HAP-1 (cell line): ENCODE measurements around the gene ZNF823.
"Not testable (repeated sequence)": the region's sequence is repeated elsewhere in the genome, so short reads cannot be mapped to it uniquely, and the experiment has no call there.

Source experiments
- DNase-seq, 2 experiments: peaks; one replicate each; pipeline ENCODE4 v3.0.0-alpha.2; 2016 to 2020; ENCODE audit warnings: low spot score in 2 of 2
- H3K27me3 ChIP-seq: fragments of 250-450 bp; sonication (Bioruptor Pico); 2 replicates; pipeline ENCODE4 v1.5.1; 2020; ENCODE audit warnings: low read depth, mild to moderate bottlenecking, moderate library complexity
- H3K36me3 ChIP-seq: fragments of 250-450 bp; sonication (Bioruptor Pico); replicated peaks from 2 replicates; pipeline ENCODE4 v1.5.1; 2020; ENCODE audit warnings: mild to moderate bottlenecking
- H3K4me1 ChIP-seq: fragments of 250-450 bp; sonication (Bioruptor Pico); 2 replicates; pipeline ENCODE4 v1.5.1; 2020; ENCODE audit warnings: mild to moderate bottlenecking
- H3K4me3 ChIP-seq: fragments of 250-450 bp; sonication (Bioruptor Pico); 2 replicates; pipeline ENCODE4 v1.5.1; 2020; ENCODE audit warnings: mild to moderate bottlenecking, moderate library complexity
- H3K9me3 ChIP-seq: fragments of 250-450 bp; sonication (Bioruptor Pico); 2 replicates; pipeline ENCODE4 v1.5.1; 2020; ENCODE audit warnings: mild to moderate bottlenecking, moderate library complexity
- in situ Hi-C: fragments of 300-500 bp; cut with MboI; formaldehyde crosslinking; loops from 3 replicates; pipeline ENCODE4 v1.14.3; 2020; ENCODE audit warnings: low sequenced_read_pairs, inconsistent platforms, mixed read lengths

The ZNF823 gene

DNA sequence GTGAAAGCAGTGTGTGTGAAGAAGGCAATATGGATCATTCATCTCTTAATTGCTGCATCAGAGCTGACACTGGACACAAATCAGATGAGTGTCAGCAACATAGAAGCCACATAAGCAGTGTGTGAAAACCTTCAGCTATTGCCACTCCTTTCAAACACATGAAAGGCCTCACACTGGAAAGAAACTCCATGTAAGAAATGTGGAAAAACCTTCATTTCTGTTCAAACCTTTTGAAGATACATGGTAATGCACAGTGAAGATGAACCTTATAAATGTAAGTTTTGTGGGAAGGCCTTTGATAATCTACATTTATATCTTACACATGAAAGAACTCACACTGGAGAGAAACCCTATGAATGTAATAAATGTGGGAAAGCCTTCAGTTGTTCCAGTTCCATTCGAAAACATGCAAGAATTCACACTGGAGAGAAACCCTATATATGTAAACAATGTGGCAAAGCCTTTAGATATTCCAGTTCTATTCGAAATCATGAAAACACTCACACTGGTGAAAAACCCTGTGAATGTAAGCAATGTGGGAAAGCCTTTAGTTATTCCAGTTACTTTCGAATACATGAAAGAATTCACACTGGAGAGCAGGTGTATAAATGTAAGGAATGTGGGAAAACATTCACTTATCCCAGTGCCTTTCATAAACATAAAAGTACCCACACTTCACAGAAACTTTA, 53.6 kb downstream of the ZNF823 start:
- H3K36me3 ChIP-seq = peaks cover 4% of the 10 kb centered on the region; the same call in 1 of the 2 replicates
- no peak overlapping the region for H3K4me3 ChIP-seq
- no peaks in the 10 kb centered on the region for H3K27me3 ChIP-seq
- in situ Hi-C loops = no loop called here
- no peaks in the 10 kb centered on the region for H3K4me1 ChIP-seq
- DNase-seq = no peak
- peaks cover 23% of the 10 kb centered on the region for H3K9me3 ChIP-seq

DNA sequence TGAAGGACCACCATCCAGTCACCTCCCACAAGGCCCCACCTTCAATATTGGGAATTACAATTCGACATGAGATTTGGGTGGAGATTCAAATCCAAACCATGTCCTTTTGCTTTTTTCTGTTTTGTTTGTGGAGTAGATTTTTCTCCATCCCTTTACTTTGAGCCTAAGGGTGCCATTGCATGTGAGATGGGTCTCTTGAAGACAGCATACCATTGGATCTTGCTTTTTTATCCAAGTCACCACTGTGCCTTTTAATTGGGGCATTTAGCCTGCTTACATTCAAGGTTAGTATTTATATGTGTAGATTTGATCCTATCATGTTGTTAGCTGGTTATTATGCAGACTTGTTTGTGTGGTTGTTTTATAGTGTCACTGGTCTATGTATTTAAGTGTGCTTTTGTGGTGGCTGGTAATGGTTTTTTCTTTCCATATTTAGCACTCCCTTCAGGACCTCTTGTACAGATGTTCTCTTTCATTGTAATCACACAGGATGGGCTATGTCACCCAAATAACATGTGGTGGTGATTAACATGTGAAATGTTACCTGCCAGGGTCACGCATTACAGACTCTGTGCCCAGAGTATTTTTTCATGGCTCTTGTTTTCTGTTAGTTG, 58.0 kb downstream of the ZNF823 start:
- H3K36me3 ChIP-seq = peaks cover 4% of the 10 kb centered on the region; the same call in 1 of the 2 replicates
- H3K4me1 ChIP-seq = no peaks in the 10 kb centered on the region
- in situ Hi-C loops = no loop called here
- H3K9me3 ChIP-seq = peaks cover 13% of the 10 kb centered on the region
- no peaks in the 10 kb centered on the region for H3K27me3 ChIP-seq
- no peak overlapping the region for H3K4me3 ChIP-seq
- DNase-seq = no peak

DNA sequence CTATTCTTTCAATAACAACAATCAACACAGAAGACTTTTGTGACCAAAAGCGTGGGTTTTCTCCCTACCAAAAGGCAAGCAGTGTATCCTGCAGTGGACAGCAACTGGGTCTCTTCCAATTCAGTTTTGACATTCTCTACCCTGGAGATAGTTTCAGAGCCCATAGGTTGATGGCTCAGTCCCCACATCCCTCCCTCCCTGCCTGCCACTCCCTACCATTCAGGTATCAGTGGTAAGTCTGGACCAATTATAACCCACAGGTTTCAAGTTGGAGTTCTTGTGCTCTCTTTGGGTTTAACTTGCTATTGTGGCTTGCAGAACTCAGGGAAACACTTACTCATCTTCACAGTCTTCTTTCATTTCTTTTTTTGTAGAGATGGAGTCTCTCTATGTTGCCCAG, 60.2 kb downstream of the ZNF823 start:
- Histone ChIP-seq H3K27me3 (no peaks in the 10 kb centered on the region), H3K4me1 (no peaks in the 10 kb centered on the region), H3K9me3 (no peaks in the 10 kb centered on the region; the same call in none of the 2 replicates), H3K4me3 (no peak overlapping the region), H3K36me3 (no peaks in the 10 kb centered on the region)
- DNase-seq = no peak
- in situ Hi-C loops = no loop called here

DNA sequence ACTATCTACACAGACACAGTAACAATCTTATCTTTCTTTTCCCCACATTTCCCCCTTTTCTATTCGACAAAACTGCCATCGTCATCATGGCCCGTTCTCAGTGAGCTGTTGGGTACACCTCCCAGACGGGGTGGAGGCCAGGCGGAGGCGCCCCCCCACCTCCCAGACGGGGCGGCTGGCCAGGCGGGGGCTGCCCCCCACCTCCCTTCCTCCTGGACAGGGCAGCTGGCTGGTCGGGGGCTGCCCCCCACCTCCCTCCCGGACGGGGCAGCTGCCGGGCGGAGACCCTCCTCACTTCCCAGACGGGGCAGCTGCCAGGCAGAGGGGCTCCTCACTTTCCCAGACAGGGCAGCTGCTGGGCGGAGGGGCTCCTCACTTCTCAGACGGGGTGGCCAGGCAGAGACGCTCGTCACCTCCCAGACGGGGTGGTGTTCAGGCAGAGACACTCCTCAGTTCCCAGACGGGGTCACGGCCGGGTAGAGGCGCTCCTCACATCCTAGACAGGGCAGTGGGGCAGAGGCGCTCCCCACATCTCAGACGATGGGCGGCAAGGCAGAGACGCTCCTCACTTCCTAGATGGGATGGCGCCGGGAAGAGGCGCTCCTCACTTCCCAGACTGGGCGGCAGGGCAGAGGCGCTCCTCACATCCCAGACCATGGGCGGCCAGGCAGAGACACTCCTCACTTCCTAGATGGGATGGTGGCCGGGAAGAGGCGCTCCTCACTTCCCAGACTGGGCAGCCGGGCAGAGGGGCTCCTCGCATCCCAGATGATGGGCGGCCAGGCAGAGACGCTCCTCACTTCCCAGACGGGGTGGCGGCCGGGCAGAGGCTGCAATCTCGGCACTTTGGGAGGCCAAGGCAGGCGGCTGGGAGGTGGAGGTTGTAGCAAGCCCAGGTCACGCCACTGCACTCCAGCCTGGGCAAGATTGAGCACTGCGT, 61.8 kb downstream of the ZNF823 start:
- not testable (repeated sequence) for H3K9me3 ChIP-seq

DNA sequence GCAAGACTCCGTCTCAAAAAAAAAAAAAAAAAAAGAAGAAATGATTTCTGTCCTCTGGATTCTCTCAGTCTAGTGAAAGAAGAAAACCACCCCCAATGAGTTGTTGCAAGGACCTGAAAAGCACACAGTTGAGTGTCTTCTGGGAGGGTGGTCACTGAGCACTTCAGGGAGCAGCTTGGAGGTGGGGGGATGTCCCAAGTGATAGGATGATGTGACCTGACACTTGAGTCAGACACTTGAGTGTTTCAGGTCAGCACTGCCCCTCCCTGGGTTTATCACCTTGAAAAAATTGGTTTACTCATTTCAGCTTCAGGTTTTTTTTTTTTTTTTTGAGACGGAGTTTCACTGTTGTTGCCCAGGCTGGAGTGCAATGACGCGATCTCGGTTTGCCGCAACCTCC, 63.2 kb downstream of the ZNF823 start:
- Histone ChIP-seq H3K36me3 (no peaks in the 10 kb centered on the region), H3K27me3 (no peaks in the 10 kb centered on the region), H3K9me3 (peaks cover 4% of the 10 kb centered on the region), H3K4me1 (no peaks in the 10 kb centered on the region), H3K4me3 (no peak overlapping the region)
- in situ Hi-C loops = no loop called here
- DNase-seq = no peak

More for the DNA sequence above, 61.8 kb downstream of the ZNF823 start:
- H3K27me3 ChIP-seq, in situ Hi-C loops, DNase-seq, H3K4me1 ChIP-seq, H3K36me3 ChIP-seq, H3K4me3 ChIP-seq: not testable (repeated sequence)

DNA sequence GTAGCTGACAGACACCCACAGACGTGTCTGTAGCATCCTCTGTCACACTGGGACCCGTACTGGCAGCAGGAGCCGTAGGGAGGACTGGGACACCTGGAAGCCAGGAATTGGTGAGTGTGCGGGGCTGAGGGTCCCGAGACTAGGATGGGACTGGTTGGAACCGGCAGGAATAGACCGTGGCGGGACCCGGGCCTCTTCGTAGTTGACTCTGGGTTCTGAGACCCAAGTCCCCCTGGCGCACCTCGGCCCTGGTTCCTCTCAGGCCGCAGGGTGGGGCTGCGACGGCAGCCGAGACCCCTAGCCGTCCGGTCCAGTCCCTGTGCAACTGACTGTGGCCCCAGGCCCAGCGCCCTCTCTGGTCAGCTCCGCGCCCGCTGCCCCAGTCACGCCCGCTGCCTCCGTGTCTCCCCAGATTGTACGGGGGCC, 64.7 kb downstream of the ZNF823 start:
- Histone ChIP-seq H3K4me1 (no peaks in the 10 kb centered on the region), H3K36me3 (no peaks in the 10 kb centered on the region), H3K4me3 (no peak overlapping the region), H3K27me3 (no peaks in the 10 kb centered on the region), H3K9me3 (peaks cover 4% of the 10 kb centered on the region)
- in situ Hi-C loops = no loop called here
- no peak for DNase-seq

DNA sequence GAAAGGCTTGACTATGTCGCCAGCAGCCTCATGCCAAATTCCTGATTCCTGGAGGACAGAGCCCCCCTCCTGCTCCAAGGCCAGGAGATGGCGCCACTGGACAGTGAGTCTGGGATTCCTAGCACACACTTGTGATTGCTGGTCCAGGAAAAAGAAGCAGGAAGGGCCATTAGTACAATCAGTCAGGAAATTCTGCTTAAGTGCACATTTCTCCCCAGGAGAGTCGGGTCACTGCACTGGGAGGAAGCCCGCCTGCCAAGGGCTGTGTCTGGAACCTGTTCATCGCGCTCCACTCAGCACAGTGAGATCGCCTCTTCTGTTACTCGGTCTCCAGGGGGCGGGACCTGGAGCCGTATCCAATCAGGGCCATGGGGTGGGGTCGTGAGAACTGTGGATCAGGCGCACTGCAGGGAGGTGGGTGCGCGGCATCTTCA, 65.1 kb downstream of the ZNF823 start:
- Histone ChIP-seq H3K27me3 (no peaks in the 10 kb centered on the region), H3K4me1 (no peaks in the 10 kb centered on the region), H3K36me3 (no peaks in the 10 kb centered on the region), H3K9me3 (peaks cover 4% of the 10 kb centered on the region), H3K4me3 (no peak overlapping the region)
- in situ Hi-C loops = no loop called here
- DNase-seq = peak in 1 of 2 experiments; percentile 34
